CD4-positive, alpha-beta T cell treated with Interferon alpha-2 for 1 hour (primary cell): ENCODE results near the gene CT47A1.
"Not testable (repeated sequence)": the region's sequence is repeated elsewhere in the genome, so short reads cannot be mapped to it uniquely, and the experiment has no call there.

Experiments
- DNase-seq, 2 donors: peaks; one replicate each; pipeline ENCODE4 v3.0.0-alpha.2; 2020 to 2022

CT47A1 gene

GRCh38 chrX:120985660-120986059 lies at the start of gene CT47A1:
TSS of gene CT47A1 (minus strand) at chrX:120985760. CDS start at chrX:120985529, 231 bp downstream.
- DNase-seq: not testable (repeated sequence)

GRCh38 chrX:121032531-121032930 lies 47.0 kb upstream of the CT47A1 start:
- DNase-seq: no peak

GRCh38 chrX:121030083-121030482 lies 44.5 kb upstream of the CT47A1 start:
- no peak for DNase-seq

DNA sequence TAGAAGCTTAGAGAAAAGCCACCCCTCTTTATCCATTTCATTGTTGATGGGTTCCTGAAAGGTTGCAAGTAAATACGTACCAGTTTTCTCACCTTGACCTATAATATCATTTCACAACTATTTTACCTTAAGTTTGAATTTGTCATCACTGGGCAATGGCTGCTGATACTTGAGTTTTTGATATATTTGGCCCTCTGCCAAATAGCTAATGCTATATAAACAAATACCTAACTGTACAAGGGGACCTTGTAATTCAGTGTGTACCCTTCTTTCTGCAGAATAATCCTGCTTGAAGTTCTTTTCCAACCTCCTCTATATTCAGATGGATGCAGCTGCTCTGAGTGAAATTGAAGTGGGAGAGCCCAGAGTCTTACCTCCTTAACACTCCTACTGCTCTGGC lies 42.9 kb upstream of the CT47A1 start:
- no peak for DNase-seq

GRCh38 chrX:121014826-121015225 lies 29.3 kb upstream of the CT47A1 start:
- DNase-seq: no peak

- no peak for DNase-seq
These were observed 28.4 kb upstream of the CT47A1 start for GRCh38 chrX:121013897-121014455.

GRCh38 chrX:121011254-121011653 lies 25.7 kb upstream of the CT47A1 start:
- no peak for DNase-seq

- DNase-seq: no peak
These were observed 24.7 kb upstream of the CT47A1 start for GRCh38 chrX:121010218-121010617.

DNA sequence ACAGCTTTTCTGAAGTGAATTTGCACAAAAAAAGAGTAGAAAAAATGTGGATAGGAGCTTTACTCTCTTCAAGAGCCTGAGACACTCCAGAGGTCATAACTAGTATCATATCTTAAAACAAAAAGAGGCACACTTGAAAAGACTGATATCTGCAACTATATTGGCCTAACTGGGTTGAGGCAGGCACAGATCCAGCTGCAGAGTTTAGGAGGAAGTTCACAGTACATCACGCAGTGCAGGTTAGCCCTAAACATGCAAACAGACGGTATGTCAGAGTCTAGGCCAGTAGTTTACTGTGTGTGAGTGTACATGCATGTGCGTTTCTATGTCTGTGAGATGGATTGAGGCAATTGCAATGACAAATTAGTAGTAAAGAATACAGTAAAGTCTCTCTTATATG lies 24.2 kb upstream of the CT47A1 start:
- DNase-seq: no peak

DNA sequence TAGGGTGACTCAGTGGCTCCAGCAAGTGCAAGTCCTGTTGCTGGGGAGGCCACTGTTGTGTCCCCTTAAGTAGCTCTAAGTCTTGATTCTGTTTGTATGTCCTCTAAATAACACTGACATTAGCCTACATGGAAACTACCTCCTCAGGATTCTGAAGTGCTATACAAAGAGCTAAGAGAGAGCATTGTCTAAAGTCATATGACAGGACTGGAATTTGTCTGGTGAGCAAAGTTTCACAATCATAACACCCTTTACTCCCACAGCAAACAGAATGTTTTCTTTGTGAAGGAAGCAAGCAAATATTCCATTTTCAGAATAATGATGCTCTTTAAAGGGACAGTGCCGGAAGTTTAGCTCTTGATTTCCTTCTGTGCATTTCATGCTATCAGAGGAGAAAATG lies 23.4 kb upstream of the CT47A1 start:
- DNase-seq: no peak

DNA sequence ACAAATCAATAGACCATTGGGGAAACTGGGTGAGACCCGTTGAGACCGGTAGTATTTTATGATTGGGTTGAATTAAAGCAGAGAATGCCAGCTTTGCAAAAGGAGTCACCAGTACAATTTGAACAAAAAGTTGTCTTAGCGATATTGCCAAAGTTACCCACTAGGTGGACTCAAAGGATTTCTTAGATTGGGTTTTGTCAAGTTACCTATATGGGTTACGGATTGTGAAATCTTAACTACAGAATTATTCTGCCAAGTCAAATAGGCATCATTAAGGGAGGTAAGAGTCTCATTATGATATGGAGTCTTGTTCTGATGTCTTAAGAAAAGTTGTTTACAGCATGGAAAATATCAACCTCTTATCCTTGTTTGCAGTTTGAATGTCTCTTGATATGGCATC lies 15.0 kb upstream of the CT47A1 start:
- no peak for DNase-seq

- no peak for DNase-seq
These were observed 13.9 kb upstream of the CT47A1 start for GRCh38 chrX:120999413-120999812.

DNA sequence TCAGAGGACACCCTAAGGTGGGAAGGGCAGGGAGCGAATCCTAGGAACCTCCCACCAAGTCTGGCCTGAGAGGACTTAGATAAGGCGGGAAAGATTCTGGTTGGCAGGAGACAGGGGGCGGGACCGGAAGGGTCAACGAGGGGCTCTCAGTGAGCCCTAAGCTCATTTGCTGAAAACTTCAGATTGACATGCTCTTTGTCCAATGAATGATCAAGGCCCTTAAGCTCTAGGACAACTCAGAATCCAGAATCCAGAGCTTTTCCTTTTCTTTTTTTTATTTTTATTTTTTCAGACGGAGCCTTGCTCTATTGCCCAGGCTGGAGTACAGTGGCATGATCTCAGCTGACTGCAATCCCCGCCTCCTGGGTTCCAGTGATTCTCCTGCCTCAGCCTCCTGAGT lies 29.1 kb downstream of the CT47A1 start, which contains the start of gene CT47A7:
Gene CT47A7, minus strand, starts transcription at position 101 of the 400 bp plus-strand sequence. CDS start 255 bp downstream, outside the sequence.
- DNase-seq: not testable (repeated sequence)
